Suppressor macrophage treated with lipopolysaccharide for 1 hour (primary cell): ENCODE measurements around the gene TIMM44.

Source experiments
- DNase-seq, 3 donors: peaks; one replicate each; pipeline ENCODE4 v3.0.0-alpha.2; 2020 to 2022

TIMM44 gene, protein sequence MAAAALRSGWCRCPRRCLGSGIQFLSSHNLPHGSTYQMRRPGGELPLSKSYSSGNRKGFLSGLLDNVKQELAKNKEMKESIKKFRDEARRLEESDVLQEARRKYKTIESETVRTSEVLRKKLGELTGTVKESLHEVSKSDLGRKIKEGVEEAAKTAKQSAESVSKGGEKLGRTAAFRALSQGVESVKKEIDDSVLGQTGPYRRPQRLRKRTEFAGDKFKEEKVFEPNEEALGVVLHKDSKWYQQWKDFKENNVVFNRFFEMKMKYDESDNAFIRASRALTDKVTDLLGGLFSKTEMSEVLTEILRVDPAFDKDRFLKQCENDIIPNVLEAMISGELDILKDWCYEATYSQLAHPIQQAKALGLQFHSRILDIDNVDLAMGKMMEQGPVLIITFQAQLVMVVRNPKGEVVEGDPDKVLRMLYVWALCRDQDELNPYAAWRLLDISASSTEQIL

DNA sequence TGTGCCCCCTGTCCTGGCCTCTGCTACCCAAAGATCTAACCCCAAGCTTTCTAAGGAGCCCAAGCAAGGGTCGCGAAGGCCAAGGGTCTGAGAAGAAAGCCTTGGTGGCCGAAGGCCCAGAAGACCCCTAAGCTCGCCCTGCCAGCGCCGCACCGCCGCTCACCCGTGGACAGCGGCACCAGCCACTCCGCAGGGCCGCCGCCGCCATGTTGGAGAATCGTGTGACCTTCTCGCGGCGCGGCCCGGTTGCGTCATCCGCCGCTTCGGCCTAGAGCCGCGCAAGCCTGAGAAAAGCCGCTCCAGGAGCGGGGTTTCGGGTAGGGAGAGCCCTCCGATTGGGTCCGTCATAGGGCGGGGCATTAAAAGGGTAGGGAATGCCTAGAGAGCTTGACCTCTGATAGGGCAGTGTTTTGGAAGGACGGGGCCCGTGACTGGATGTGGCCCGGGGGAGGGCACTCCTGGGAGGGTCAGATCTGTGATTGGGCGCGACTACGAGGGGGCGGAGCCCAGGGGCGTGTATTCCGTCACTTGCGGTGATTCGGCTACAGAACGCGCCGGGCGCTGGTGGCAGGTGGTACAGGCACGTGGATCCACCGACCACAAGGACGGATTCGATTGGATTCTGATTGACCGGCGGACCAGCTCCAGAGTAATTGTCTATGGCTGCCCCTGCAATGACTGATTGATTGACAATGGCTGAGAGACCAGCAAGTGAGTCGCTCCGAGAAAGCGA, at the start of gene TIMM44:
Gene TIMM44, minus strand, starts transcription at position 223 of the 733 bp plus-strand sequence. Its CDS starts 15 bp downstream, at position 208.
- DNase-seq: peak; percentile 99 to 100 (median 99)

GRCh38 chr19:7992575-7992974, 49.1 kb upstream of the TIMM44 start:
- no peak for DNase-seq

DNA sequence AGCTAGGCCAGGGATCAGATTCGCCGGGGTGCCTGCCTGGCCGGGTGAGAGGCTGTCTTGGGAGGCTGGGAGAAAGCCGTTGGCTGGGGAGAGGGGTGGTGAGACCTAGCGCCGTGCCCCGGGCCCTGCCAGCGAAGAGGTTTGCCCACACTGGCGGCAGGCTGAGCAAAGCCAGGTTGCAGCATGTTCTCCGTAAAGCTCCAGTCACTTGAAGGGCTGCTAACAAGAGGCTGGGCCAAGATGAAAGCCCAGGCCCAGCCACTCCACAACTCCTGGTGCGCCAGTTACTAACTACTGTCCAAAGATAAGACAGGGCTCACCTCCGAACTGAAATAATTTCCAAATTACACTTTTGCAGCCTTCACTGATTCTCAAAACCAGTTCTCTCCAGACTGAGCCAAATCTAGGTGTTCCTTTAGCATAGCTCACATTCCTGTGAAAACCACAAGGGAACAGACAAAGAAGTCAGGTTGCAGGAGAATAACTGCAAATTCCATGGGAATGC, 45.7 kb upstream of the TIMM44 start:
- DNase-seq: no peak

GRCh38 chr19:7988307-7988706, 44.8 kb upstream of the TIMM44 start:
- no peak for DNase-seq

DNA sequence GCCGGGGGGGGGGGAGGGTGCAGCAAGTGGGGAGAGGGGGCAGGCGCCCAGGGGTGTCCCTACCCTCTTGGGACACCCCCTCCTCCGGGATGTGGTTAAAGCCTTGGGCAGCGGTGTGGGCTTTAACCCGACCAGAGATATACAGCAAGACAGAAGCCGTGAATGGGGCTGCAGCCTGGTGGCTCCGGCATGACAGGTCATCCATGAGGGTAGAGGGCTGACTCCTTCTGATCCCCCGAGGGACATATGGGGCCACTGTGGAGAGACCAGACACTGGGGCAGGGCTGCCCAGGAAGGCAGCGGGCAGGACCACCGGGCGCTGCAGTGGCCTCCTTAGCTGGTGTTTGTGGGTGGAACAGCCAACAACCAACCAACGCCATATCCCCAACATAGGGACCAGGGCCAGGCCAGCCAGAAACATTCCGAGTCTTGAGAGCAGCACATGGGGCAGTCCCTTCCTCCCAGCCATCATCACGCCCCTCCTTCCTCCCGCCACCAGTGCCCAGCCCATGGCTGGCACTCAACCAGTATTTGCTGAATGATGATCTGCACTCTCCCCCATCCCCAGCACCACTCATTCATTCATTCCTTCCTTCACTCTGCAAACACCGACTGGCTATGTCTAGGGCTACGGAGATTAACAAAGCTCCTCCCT, 43.8 kb upstream of the TIMM44 start:
- no peak for DNase-seq

DNA sequence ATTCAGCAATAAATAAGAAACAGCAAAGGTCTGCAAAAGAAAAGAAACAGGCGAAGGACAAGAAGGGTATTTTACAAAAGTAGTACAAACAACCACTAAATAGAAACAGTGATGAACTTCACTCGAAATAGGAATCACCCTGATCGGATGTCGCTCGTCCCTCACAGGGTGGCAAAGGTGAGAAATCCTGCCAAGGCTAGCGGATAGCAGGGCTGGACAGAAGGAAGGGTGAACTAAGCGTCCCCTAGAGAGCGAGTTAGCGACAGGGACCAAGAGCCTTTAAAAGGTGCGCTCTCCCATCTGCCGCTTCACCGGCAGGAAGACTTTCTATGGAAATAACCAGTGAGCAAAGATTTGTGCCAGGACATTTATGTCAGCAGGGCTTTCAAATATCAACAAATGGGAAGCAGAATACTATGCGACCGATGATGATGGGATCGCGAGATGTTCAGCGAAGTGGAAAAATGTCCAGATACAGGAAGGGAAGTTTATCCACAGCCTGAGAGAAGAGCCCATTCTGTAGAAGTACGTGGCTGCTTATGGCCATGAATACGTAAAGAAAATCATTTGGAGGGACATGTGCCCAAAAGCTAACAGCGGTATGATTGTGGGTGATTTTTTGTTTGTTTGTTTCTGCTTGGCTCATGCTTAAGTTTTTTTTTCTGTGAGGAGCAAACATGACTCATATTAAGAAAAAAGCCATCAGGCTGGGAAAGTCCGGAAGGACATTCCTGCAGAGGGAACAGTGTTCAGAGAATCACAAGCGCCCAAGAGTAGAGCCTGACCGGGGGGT, 43.1 kb upstream of the TIMM44 start:
- DNase-seq: peak; percentile 39 to 54 (median 41)

DNA sequence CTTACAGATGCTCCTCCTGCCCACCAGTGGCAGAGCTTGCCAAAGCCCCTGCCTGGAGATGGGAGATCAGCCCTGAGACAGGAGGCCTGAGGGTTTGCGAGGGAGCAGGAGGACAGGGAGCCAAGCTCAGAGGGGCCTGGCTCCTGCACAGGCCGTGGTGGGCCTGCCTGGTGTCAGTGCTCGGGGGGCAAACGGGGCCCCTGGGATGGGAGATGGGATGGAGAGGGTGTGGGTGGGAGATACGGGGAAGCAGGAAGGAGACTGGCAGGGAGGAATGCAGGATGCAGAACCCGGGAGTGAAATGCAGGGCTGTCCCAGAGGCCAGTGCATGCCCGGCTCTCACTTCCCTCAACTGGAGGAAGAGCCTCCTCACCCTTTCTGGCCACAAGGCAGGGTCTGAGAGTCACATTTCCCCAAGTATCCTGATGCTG, 42.0 kb upstream of the TIMM44 start:
- no peak for DNase-seq

DNA sequence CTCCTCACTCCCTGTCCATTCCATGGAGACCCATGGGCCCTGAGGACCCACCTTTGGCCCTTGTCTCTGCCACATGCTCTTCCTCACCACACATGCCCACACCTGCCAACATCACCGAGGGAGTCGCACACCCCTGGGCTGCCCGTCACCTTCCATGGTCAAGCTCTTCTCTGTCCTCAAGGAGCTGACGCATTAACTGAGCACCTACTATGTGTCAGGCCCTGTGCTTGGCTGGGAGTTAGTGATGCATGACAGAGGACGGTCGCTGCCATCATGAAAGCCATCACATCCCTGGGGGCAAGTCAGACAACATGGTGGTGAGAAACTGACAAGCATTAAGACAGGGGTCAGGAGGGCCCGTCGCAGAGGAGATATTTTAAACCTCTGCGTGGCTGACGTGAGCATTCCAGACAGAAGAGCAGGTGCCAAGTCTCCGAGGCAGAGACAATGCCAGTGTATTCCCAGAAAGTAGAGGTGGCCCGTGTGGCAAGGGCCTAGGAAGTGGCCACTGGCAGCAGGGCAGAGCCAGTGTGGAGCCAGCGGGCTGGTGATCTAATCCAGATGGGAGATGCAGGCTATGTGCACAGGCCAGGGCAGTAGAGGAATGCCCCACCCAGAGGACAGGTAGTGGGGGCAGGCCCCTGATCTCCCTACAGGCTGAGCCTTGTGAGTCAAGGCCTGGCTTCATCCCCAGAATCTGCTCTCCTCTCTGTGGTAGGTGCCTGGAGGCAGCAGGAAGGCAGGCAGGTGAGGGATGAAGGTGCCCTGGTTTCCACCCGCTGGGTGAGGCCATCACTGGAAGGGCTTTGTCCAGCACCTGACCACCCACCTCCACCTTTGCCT, 40.8 kb upstream of the TIMM44 start:
- no peak for DNase-seq

GRCh38 chr19:7983286-7983950, 40.0 kb upstream of the TIMM44 start:
- DNase-seq: no peak

GRCh38 chr19:7982651-7983099, 39.2 kb upstream of the TIMM44 start:
- DNase-seq: no peak

DNA sequence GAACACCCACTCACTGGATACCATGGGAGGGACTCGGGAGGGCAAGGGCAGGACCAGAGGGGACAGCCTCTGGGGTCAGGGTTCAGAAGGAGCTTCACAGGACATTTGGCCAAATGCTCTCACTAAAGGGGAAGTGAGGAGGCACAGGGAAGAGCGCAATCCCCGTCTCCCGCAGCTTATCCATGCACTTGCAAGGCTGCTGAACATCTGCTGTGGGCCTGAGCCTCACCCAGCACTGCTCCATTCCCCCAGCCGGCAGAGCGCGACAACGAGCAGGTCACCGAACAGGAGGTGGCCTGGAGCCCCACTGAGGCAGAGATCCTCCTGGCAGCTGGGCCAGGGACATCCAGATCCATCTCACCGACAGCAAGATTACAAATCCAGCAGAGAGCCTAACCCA, 38.6 kb upstream of the TIMM44 start:
- DNase-seq: no peak

DNA sequence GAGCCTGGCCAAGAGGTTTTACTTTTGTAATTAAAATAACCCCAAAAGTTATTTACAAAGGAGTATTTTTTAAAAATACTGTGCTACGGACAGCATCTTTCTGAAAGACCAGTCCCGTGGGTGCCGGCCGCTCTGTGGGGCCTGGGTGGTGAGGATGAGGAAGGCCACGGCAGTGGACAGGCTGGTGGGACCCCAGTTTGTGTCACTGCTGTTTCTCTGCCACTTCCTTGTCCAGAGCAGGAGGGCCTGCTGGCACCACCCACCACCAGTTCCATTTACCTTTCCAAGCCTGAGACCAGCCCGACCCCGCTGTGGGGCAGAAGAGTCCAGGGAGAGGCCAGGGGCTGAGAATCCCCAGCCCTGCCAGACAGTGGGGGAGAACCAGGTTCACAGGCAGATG, 38.2 kb upstream of the TIMM44 start:
- DNase-seq: no peak

- DNase-seq: no peak
These were observed 37.7 kb upstream of the TIMM44 start for GRCh38 chr19:7981199-7981598.

- DNase-seq: no peak
These were observed 37.2 kb upstream of the TIMM44 start for GRCh38 chr19:7980635-7981121.

- no peak for DNase-seq
These were observed 36.7 kb upstream of the TIMM44 start for GRCh38 chr19:7980168-7980567.

- DNase-seq: no peak
These were observed 36.1 kb upstream of the TIMM44 start for GRCh38 chr19:7979559-7979958.

GRCh38 chr19:7979011-7979410, 35.5 kb upstream of the TIMM44 start:
- no peak for DNase-seq

- DNase-seq: no peak
These were observed 34.8 kb upstream of the TIMM44 start for GRCh38 chr19:7978179-7978825.

DNA sequence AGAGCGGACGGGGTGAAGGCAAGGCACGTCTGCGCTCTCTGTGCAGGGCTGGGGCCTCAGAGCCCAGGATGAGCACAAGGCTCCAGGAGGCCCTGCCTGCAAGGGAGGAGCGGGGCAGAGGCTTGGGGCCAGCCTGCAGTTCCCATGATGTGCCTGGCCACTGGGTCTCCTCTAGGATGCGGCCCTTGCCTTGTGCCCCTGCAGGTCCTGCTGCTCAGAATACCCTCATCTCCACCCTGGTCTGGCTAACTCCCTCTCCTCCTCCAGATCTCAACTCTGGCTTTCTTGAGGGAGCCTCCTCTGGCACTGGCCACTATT, 34.2 kb upstream of the TIMM44 start:
- DNase-seq: no peak

- no peak for DNase-seq
These were observed 33.7 kb upstream of the TIMM44 start for GRCh38 chr19:7977021-7977722.
